NCI-H1105 treated with DMSO at 0.1 percent for 48 hours (cell line): ENCODE data around the gene NEURL1.
"Not testable (repeated sequence)": the region's sequence is repeated elsewhere in the genome, so short reads cannot be mapped to it uniquely, and the experiment has no call there.

Experiments used
- DNase-seq: peaks from one replicate; lab custom pipeline; 2025; lab: John Stamatoyannopoulos, UW

NEURL1 gene

DNA sequence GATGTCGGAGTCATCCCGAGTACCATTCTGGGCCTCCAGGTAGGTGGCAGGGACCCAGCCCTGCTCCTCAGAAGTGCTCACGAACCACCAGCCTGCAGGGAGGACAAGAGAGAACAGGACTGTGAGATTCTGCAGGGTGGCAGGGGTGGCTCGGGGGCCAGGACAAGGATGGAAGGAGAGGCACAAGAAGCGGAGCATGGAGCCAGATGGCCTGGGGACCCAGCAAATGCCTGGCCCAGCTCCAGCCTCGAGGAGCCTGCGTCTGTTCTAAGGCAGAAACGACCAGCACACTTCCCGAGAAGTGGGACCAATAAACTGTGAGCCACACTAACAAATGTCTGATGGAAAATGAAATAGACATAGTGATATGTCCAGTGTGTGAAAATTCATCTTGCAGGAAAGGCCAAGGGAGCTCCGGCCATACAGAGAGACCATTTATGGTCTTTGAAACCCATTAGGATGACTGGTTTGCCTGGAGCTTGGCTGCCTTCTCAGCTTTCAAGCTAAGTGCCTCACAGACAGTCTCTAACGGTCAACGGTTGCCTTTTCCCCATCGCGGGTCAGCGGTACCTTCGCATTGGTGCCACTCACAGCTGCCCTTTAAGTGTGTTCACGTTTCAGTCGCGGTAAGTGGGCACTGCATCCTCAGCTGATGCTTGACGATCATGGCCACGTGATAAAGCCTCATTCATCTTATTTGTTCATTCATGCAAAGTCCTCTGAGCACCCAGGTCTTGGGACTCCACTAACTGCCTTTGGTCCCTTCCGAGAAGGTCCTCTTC is 133.8 kb downstream of the NEURL1 start:
- no peak for DNase-seq

- DNase-seq: no peak
These were observed 134.4 kb downstream of the NEURL1 start for GRCh38 chr10:103627893-103628292.

DNA sequence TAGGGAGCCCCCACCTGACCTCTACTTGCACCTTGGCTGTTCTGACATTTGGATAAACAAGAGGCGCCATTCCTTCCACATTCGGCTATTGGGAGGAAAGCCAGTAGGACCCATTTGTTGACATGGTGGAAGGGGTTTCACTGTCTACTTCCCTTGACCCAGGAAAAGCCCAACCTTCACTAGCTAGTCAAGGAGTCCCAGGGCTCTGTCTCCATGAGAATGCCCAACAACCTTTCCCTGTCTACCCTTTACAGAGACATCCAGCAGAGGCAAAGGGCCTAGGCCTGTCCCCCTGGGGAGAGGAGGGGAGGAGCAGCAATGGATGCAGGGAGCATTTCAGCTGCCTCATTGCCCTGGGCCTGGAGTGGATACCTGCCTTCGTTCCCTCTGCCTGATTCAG is 136.1 kb downstream of the NEURL1 start:
- DNase-seq: no peak

GRCh38 chr10:103630156-103630555 is 136.7 kb downstream of the NEURL1 start:
- DNase-seq: no peak

DNA sequence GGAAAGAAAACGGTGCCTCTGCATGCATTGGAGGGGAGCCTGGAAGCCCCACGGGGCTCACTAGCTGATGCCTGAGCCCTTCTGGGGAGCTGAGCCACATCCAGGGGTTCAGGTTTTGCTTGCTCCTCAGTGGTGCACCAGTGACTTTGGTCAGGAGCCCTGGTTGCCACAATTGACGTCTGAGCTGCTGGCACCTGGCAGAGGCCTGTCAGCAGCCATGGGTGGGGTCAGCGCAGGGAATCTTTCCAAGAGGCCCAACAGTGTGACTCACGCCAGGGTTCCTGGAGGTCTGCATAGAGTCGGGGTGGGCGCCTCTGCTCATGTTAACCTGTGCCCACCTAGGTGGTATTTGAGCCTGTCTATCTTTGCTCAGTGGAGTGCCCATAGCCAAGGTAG is 138.7 kb downstream of the NEURL1 start:
- DNase-seq: no peak

- not testable (repeated sequence) for DNase-seq
These were observed 139.4 kb downstream of the NEURL1 start for GRCh38 chr10:103632871-103633270.

DNA sequence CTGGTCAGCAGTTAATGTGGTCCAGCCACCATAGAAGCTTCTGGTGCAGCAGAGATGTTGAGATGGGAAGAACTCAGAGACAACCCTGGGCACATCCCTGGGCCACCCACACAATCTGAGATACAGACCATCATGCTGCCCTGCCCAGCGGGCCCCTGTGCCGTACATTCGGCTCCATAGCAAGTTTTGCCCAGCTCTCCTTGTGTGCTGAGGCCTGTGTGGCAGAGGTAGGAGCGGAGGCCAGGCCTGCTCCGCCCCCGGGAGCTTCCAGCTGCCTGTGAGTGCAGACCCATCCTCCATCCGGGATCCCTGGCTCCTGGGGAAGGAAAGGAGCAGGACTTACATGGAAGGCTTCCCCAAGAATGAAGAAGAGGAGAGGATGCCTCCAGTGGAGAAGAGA is 140.3 kb downstream of the NEURL1 start:
- no peak for DNase-seq

DNA sequence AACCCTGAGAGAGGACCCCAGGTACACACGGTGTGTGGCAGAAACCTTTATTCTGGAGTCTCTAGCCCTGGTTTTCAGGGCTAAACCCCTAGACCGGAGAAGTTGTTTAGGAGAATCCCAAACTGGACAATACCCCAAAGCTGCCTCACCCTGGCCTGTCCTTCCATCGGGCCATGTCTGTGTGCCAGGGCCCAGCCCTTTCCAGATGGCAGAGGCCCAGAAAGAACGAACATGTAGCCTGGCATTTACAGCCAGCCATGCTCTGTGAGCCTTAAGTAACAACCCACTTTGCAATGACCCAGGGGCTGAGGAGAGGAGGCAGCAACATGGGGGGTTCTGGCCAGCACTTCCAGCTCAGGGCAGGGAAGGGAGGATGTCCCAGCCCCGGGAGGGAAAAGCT is 142.1 kb downstream of the NEURL1 start:
- DNase-seq: no peak

GRCh38 chr10:103636492-103636891 is 143.0 kb downstream of the NEURL1 start:
- no peak for DNase-seq

DNA sequence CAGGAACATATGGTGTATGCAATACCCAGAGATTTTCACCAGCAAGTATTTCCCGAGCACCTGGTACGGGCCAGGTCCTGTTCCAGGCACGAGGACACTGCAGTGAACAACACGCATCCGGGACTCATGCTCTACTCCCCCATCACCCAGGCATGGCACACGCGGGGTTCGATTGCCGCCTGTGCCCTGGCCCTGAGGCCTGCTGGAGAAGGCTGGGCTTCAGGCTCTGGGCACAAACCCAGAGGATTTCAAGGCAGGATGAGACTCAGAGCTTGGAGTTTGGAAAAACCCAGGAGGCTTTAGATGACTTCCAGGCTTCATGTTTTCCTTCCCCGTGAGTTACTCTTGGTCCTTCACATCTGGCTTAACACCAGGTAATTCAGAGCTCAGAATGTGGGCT is 143.5 kb downstream of the NEURL1 start:
- DNase-seq: no peak

- DNase-seq: no peak
These were observed 144.5 kb downstream of the NEURL1 start for GRCh38 chr10:103637927-103638557.

- no peak for DNase-seq
These were observed 145.4 kb downstream of the NEURL1 start for GRCh38 chr10:103638948-103639347.

DNA sequence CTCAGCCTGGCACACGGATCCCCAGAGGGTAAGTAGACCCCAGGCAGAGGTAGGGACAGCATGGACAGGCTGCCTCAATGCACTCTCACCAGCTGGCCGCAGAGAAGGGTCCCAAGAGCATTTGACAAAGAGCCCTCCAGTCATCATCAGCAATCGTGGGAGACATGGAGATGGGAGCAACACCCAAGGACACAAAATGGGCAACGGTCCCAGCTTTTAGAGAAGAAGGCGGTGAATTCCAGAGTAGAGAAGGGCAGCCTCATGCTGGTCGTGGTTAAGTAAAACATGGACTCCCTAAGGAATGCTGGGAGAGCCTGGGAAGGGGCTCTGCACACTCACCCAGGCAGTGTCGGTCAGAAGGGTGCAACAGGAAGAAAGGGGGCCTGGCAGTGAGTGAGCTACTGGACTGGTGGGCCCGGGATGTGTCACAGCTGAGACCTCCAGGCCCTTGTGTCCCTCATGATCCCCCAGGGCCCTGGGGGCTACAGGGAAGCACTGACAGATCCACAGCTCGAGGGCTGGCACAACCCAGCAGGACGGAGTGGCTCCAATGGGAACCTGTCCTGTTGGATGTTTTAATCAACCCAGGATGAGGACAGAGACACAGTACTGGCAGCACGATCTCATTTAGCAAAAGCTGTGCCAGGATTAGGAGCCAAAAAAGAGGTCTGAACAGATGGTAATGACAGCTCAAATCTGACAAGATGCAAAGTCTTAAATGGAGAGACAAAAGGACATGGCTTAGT is 147.1 kb downstream of the NEURL1 start:
- DNase-seq: no peak

- DNase-seq: no peak
These were observed 147.8 kb downstream of the NEURL1 start for GRCh38 chr10:103641326-103641725.
